Measurements from ENCODE around the gene KIF13A. TPM values are rescaled to one million over a fixed set of nuclear protein-coding genes. Genes with fewer than 3 reads are reported as not detected.

KIF13A gene
- total and polyA plus RNA-seq, 10 of the 15 experiments (the other 5 are each of a cell fraction or from before 2014, with no cell fraction given), result 0.02 to 0.26 (median 0.13) TPM; not detected in 2

DNA sequence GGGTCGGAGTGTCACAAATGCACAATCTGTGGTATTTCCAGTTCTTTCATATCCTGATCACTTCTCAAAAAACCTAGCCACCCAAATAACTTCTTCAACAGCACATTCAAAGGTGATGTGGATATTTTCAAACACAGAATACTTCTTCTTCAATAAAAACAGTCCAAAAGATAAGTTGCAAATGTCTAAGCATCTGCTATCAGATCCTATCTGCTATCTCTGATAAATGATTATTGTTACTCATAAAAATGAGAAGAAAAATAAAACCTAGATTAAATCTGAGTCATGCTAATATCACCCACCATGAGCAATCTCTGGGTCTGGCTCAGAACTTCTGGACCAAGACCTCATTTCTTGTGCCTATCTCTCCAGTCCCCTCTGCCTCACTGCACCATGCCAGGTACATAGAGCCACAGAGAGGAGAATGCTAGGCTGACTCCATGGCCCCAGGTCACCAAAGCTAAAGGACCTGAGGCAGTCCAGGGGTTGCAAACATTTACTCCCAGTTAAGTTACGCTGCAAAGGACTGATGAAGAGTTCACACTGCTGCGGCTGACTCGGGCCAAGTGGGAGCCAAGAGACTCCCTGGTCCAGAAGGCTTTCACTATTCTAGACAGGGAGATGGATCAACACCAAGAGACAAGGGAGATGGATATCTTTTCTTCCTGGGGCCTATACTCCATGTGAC, 101.4 kb downstream of the KIF13A start:
- DNase-seq (ENCODE audit: low read depth, low spot score) (no peak), FAIRE-seq (no peak), ATAC-seq (no peak)
- POLR2A ChIA-PET, result no interaction called here
- Histone ChIP-seq H3K79me2 (ENCODE audit: control insufficient read depth, insufficient read depth, low read length) (no peaks in the 10 kb centered on the region), H3K27ac (ENCODE audit: control insufficient read depth, insufficient read depth) (no peak overlapping the region), H3K36me3 (ENCODE audit: control insufficient read depth in 2 of 2, insufficient read depth in 2 of 2, low read length in 1 of 2) (no peaks in the 10 kb centered on the region), H3K4me1 (ENCODE audit: control insufficient read depth, insufficient read depth, low read length) (peaks cover 18% of the 10 kb centered on the region), H3K4me2 (ENCODE audit: control insufficient read depth, insufficient read depth) (peak overlapping the region; percentile 71; the same call in 1 of the 2 replicates), H3K27me3 (replicated peaks in 1 of 2; ENCODE audit: control insufficient read depth in 2 of 2, insufficient read depth in 2 of 2, low read length in 1 of 2) (no peaks in the 10 kb centered on the region), H3K9ac (ENCODE audit: control insufficient read depth, insufficient read depth, low read length) (no peak overlapping the region), H3K9me3 (replicated peaks; ENCODE audit: control insufficient read depth, insufficient read depth, low read length) (no peaks in the 10 kb centered on the region), H2AFZ (ENCODE audit: control insufficient read depth, low read depth, low read length) (no peak overlapping the region), H4K20me1 (ENCODE audit: control insufficient read depth, insufficient read depth) (no peaks in the 10 kb centered on the region), H3K4me3 (no peak overlapping the region)
- intact Hi-C loops (cut with micrococcal nuclease; ENCODE audit: unreplicated experiment) (no loop called here), in situ Hi-C loops (cut with MboI) (no loop called here)
- TF ChIP-seq CHD1 (IDR thresholded peaks at IDR 0.05; ENCODE audit: low read depth, low read length) (no peak), SMAD1 (IDR thresholded peaks at IDR 0.05; ENCODE audit: low read depth, partially characterized antibody) (no peak), RFX5 (IDR thresholded peaks at IDR 0.05; ENCODE audit: low read depth, low read length) (no peak), SMAD5 (IDR thresholded peaks at IDR 0.05; ENCODE audit: low read depth) (no peak), WRNIP1 (IDR thresholded peaks at IDR 0.05; ENCODE audit: borderline replicate concordance, low read depth, low read length) (no peak), RAD21 (IDR thresholded peaks at IDR 0.05; ENCODE audit: insufficient read depth, low read depth, low read length) (no peak), RBBP5 (conservative IDR thresholded peaks at IDR 0.05) (no peak), ETV6 (conservative IDR thresholded peaks at IDR 0.05 in 1 of 2, IDR thresholded peaks at IDR 0.05 in 1 of 2; ENCODE audit: borderline replicate concordance in 1 of 2, low read depth in 1 of 2) (no peak)
- TF ChIP-seq, protein P1, sequence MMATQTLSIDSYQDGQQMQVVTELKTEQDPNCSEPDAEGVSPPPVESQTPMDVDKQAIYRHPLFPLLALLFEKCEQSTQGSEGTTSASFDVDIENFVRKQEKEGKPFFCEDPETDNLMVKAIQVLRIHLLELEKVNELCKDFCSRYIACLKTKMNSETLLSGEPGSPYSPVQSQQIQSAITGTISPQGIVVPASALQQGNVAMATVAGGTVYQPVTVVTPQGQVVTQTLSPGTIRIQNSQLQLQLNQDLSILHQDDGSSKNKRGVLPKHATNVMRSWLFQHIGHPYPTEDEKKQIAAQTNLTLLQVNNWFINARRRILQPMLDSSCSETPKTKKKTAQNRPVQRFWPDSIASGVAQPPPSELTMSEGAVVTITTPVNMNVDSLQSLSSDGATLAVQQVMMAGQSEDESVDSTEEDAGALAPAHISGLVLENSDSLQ (IDR thresholded peaks at IDR 0.05), result no peak
- CTCF ChIA-PET, result interaction anchor here (1.3 kb wide), 1 partner anchor 68 kb away, joined by 3 read pairs; no protein-coding TSS in a partner anchor
- SMC1A ChIA-PET (ENCODE audit: uncharacterized antibody, unreplicated experiment), result interaction anchor here (1.2 to 1.5 kb wide), 3 partner anchors 88 to 214 kb away, joined by 3 read pairs; no protein-coding TSS in a partner anchor
- WGBS (ENCODE audit: insufficient coverage, insufficient replicate concordance, low lambda C conversion rate, missing lambda C conversion rate), result 98% methylated on average over 4 of the region's 4 CpGs
- RAD21 ChIA-PET (ENCODE audit: unreplicated experiment), result no interaction called here
- BruUV-seq (replicated peaks), result no TSS peak

Measured in GM12878 (cell line).